Hypothalamus (tissue), 51 donors: ENCODE results near the gene IQUB.
"Not testable (repeated sequence)": the region's sequence is repeated elsewhere in the genome, so short reads cannot be mapped to it uniquely, and the experiment has no call there.

Experiments
- DNase-seq, 51 donors: peaks; one replicate each; lab custom pipeline; 2025; lab: John Stamatoyannopoulos, UW

Gene IQUB

GRCh38 chr7:123423622-123424021 is 110.8 kb downstream of the IQUB start:
- DNase-seq = no peak

DNA sequence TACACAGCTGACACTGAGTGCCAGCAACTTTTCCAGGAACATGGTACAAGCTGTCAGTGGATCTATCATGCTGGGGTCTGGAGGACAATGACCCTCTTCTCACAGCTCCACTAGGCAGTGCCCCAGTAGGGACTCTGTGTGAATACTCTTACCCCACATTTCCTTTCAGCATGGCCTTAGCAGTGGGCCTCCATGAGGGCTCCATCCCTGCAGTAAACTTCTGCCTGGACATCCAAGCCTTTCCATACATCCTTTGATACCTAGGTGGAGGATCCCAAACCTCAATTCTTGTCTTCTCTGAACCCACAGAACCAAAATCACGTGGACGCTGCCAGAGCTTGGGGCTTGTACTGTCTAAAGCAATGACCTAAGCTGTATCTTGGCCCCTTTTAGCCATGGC is 116.8 kb downstream of the IQUB start:
- DNase-seq = no peak

DNA sequence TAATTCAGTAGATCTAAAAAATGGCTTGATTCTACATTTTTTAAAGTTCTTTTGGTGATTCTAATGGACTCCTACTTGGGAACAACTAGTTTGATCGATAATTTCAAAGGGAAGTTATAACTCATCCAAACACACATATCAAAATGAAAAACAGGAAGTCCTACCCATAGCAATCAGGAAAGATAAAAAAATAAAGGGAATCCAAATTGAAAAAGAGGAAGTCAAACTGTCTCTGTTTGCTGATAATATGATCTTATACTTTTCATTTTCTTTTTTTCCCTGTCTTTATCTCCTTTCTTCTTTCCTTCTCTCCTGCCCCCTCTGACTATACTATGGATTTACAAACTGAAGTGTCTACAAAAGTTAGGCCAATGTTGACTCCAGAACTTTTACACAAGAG is 118.8 kb downstream of the IQUB start:
- no peak for DNase-seq

GRCh38 chr7:123410273-123410904 is 124.0 kb downstream of the IQUB start:
- DNase-seq = peak in 1 of 51 donors; percentile 4

GRCh38 chr7:123407951-123408350 is 126.4 kb downstream of the IQUB start:
- not testable (repeated sequence) for DNase-seq
